NT2/D1 (cell line): ENCODE measurements around the gene RPL21.

Experiments used
- YY1 ChIP-seq: IDR thresholded peaks from 2 replicates; pipeline ENCODE4 v1.6.1; 2011; ENCODE audit not compliant: insufficient read length, insufficient read depth
- ZNF274 ChIP-seq: IDR thresholded peaks from 2 replicates; pipeline ENCODE4 v1.6.1; 2011; ENCODE audit warnings: mild to moderate bottlenecking, low read depth, low read length

DNA sequence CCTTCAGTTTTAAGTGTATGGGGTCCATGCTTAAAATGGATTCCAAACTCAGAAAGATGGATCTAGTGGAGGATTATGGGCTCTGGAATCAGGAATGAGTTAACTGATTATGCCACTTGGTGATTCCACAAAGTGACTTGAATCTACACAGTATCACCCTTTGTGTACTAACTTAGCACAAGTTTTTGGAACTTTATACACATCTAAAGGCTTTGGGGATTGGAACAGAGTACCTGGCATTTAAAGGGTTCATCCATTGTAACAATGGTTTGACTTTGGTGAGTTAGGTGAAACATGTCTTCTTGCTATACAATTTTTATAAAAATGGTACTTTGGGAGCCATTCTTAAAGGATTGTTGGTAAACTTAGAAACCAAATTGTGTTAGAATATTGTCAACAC lies 1.1 kb downstream of the RPL21 start:
- TF ChIP-seq YY1 (no peak), ZNF274 (no peak)
